Bronchial epithelial cell (primary cell): ENCODE data around the gene MMP7. TPM values are rescaled to one million over a fixed set of nuclear protein-coding genes. Genes with fewer than 3 reads are reported as not detected.
A peak's percentile ranks its signal among the peaks of the same experiment; 100 is the strongest.

ENCODE experiments used
- DNase-seq: peaks from one replicate; pipeline ENCODE4 v3.0.0-alpha.2; 2010; ENCODE audit warnings: low read depth
- FAIRE-seq: peaks from 2 replicates; lab custom pipeline; 2011; peaks lifted over from hg19 to GRCh38; lab: Jason Lieb, UNC
- H3K27me3 ChIP-seq: 2 replicates; pipeline ENCODE4 v1.5.1; 2011; ENCODE audit warnings: low read length; ENCODE audit not compliant: control insufficient read depth, insufficient read depth
- H3K36me3 ChIP-seq: 2 replicates; pipeline ENCODE4 v1.5.1; 2011; ENCODE audit warnings: low read length; ENCODE audit not compliant: control insufficient read depth, insufficient read depth
- H3K4me3 ChIP-seq: 2 replicates; pipeline ENCODE4 v1.5.1; 2011; ENCODE audit warnings: mild to moderate bottlenecking, low read depth, low read length, control low read depth
- total RNA-seq: library from RNA; depleted of rRNA; stranded (reverse); fragments of >200 nt; gene quantifications from 2 replicates; pipeline ENCODE4 v1.2.1, GENCODE V29; 2014
- TF ChIP-seq, protein P1 (sequence below): IDR thresholded peaks from 2 replicates; pipeline ENCODE4 v1.5.1; 2011; ENCODE audit warnings: mild to moderate bottlenecking, moderate library complexity, low read length, control low read depth, inconsistent platforms; ENCODE audit not compliant: insufficient read depth, severe bottlenecking

MMP7 gene
- total RNA-seq, 1 donor from 2014 or later = not detected

DNA sequence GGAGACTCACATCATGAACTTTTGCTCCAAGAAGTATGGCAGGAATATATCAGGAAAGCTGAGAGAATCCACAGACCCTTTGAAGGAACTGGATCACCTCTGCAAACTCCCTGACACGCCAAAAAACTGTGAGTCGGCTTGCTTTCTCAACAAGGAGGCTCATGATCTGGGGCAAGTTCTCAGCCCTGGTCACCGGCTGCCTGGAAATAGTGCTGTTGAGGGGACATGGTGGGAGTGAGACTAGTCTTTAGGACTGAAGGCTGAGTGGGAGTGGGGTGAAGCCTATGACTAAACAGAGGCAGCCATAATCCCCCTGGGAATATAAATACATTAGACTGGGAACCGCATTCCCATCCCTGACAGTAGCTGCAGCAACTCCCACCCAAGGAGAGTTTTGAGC is 8.4 kb upstream of the MMP7 start:
- no peaks in the 10 kb centered on the region for H3K27me3 ChIP-seq
- DNase-seq = no peak
- no peak overlapping the region for H3K4me3 ChIP-seq
- TF ChIP-seq, protein P1, sequence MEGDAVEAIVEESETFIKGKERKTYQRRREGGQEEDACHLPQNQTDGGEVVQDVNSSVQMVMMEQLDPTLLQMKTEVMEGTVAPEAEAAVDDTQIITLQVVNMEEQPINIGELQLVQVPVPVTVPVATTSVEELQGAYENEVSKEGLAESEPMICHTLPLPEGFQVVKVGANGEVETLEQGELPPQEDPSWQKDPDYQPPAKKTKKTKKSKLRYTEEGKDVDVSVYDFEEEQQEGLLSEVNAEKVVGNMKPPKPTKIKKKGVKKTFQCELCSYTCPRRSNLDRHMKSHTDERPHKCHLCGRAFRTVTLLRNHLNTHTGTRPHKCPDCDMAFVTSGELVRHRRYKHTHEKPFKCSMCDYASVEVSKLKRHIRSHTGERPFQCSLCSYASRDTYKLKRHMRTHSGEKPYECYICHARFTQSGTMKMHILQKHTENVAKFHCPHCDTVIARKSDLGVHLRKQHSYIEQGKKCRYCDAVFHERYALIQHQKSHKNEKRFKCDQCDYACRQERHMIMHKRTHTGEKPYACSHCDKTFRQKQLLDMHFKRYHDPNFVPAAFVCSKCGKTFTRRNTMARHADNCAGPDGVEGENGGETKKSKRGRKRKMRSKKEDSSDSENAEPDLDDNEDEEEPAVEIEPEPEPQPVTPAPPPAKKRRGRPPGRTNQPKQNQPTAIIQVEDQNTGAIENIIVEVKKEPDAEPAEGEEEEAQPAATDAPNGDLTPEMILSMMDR = no peak
- FAIRE-seq = no peak
- no peaks in the 10 kb centered on the region for H3K36me3 ChIP-seq

GRCh38 chr11:102534261-102534872 is 3.8 kb upstream of the MMP7 start:
- peak; percentile 28 for FAIRE-seq
- Histone ChIP-seq H3K4me3 (no peak overlapping the region), H3K27me3 (no peaks in the 10 kb centered on the region), H3K36me3 (no peaks in the 10 kb centered on the region)
- TF ChIP-seq, protein P1 = peak; percentile 35
- DNase-seq = no peak

DNA sequence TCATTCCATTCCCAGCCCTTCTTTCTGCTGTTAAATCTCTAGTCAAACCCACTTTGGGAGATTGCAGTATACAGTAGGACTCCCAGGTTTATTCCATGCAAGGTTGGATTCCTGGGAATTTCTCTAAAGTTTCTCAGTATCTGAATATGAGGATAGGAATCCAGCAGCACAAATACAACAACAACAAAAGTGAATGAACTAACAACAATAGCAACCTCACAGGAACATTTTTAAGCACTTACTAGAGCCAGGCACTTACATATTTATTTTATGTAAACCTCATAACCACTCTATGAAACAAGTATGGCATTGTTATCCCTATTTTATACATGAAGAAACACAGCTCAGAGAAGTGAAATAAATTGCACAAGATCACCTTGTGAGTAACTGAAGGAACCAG is 1.9 kb downstream of the MMP7 start:
- DNase-seq = no peak
- Histone ChIP-seq H3K36me3 (no peaks in the 10 kb centered on the region), H3K4me3 (no peak overlapping the region), H3K27me3 (no peaks in the 10 kb centered on the region)
- TF ChIP-seq, protein P1 = no peak
- no peak for FAIRE-seq

GRCh38 chr11:102527684-102528083 is 2.9 kb downstream of the MMP7 start:
- TF ChIP-seq, protein P1 = no peak
- FAIRE-seq = no peak
- H3K27me3 ChIP-seq = no peaks in the 10 kb centered on the region
- no peaks in the 10 kb centered on the region for H3K36me3 ChIP-seq
- DNase-seq = no peak
- no peak overlapping the region for H3K4me3 ChIP-seq

DNA sequence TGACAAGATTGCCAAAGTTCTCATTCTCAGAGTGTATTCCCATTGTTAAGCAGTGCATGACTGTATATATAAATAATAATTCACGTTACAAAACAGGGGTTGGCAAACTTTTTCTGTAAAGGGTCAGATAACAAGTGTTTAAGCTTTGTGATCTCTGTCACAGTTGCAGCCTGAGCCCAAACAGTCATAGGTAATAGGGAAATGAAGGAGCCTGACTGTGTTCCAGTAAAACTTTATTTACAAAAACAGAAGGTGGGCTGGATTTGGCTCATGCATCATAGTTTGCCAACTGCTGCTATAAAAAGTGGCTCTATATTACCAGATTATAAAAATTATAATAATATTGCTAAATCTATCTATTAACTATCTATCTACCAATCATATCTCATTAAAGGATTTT is 3.5 kb downstream of the MMP7 start:
- FAIRE-seq (no peak), DNase-seq (no peak)
- H3K36me3 ChIP-seq = no peaks in the 10 kb centered on the region
- H3K27me3 ChIP-seq = no peaks in the 10 kb centered on the region
- TF ChIP-seq, protein P1 = no peak
- no peak overlapping the region for H3K4me3 ChIP-seq

DNA sequence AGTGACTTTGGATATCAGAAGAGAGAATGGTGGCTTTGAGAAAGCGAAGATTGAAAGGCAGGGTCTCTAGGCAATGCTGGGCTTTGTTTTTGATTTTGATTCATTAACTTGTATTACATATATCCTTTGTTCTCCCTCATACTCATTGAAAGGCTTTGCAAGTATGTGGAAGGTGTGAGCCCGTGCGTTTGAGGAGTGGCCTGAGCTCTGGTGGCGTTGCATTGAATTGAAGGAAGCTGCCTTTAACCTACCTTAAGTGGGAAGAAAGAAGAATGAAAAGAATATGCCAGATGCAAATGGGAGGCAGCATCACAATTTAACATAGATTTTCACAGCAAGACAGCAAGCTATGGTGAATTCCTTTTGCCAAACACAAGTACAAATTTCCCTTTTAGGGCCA is 6.7 kb downstream of the MMP7 start:
- no peak overlapping the region for H3K4me3 ChIP-seq
- no peaks in the 10 kb centered on the region for H3K27me3 ChIP-seq
- FAIRE-seq (no peak), DNase-seq (no peak)
- no peaks in the 10 kb centered on the region for H3K36me3 ChIP-seq
- TF ChIP-seq, protein P1 = no peak
